Fibroblast of the conjunctiva (primary cell): Measurements from ENCODE around the gene STK32C.

ENCODE experiments used
- DNase-seq: peaks from one replicate; pipeline ENCODE4 v3.0.0-alpha.2; 2010; ENCODE audit warnings: low read depth

Gene STK32C

DNA sequence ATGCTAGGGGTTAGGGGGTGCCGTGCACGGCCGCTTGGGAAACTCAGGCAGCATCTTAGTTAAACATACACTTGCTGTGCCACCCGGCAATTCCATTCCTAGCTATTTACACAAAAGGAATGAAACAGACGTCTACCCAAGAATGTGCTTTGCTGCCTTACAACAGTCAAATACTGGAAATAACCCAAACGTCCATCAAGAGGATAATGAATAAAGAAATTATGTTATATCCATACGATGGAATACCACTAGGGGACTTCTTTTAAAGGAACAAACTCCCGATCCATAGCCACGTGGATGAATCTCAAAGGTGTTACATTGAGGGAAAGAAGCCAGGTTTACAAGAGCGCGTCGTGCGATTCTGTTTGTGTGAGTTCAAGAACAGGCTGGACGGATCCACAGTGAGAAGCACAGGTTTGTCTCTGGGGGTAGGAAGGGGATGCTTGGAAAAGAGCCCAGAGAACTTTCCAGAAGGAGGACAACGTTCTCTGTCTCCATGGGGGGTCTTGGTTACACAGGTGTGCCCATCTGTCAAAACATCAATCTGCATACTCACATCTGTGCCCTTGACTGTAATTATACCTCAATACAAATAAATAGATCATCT lies 41.8 kb downstream of the STK32C start:
- DNase-seq, result no peak

DNA sequence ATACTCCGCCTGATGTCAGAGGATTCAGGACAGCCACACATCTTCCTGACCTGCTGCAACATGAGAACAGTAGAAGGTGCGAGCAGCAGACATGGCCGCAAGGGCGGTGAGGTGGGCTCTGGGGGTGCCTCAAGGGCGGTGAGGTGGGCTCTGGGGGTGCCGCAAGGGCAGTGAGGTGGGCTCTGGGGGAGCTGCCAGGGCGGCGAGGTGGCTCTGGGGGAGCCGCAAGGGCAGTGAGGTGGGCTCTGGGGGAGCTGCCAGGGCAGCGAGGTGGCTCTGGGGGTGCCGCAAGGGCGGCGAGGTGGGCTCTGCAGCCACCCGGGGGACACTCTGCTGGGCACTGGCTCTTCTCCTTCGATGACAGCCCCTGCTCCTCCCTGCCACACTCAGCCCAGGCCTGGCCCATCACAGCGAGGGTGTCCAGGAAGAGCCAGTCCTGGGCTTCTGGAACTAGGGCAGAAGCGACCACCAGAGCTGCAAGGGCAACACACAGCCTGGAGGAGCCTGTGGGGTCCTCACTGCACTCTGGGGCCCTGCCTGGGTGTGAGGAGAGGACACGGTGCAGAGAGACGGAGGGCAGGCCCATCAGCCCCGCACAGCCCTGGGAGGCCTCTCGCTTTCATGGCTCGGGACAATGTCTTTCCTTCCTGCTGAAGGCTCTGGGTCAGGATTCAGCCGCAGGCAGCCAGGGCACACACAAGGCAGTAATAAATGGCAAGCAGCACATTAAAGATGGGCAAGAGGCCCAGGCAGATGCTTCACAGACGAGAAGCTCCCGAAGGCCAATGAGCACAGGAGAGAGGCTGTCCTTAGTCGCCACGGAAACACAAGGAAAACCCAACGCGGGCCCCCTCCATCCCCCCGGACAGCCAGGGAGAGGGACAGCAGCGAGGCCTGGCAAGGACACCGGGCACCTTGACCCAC lies 42.5 kb downstream of the STK32C start:
- no peak for DNase-seq

DNA sequence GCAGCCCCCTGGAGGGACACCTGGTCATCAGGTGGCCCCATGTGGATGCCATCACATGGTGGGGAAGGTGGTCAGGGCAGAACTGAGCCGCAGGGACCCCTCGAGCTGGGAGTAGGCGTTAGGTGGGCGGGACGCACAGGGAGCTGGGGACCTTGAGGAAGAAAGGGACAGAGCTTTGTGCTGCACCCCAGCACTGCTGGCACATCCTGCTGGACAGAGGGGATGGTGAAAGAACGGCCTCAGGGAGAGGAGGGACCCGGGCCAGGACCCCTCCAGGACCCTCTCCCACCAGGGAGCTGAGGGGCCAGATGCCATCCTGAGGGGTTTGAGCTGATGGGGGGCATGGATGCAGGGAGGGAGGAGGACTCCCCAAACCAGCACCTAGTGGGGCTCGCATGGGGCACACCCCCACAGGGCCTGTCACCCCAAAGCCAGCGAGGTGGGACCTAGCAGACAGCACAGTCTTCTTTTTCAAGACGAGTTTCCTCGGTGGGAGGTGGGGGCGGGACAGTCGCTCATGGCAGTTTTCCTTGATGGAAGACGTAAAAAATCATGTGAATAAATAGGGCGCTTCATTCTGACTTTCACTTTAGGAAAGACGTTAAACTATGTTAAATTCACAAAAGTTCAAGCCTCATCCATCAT lies 43.3 kb downstream of the STK32C start:
- DNase-seq, result no peak

DNA sequence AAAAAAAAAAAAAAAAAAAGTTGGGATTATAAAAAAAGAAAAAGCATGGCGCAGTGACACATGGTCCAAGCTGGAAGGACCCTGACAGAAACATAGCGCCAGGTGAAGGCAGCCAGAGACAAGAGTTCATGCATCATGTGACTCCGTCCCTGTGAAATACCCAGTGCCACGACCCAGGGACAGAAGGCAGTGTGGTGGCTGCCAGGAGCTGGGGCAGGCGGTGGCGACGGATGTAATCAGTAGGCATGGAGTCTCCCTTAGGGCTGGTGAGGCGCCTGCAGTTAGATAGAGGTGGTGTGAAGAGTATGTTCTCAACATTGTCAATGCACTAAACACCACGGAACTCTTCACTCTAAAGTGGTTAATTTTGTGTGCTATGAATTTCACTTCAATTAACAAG lies 43.9 kb downstream of the STK32C start:
- no peak for DNase-seq

DNA sequence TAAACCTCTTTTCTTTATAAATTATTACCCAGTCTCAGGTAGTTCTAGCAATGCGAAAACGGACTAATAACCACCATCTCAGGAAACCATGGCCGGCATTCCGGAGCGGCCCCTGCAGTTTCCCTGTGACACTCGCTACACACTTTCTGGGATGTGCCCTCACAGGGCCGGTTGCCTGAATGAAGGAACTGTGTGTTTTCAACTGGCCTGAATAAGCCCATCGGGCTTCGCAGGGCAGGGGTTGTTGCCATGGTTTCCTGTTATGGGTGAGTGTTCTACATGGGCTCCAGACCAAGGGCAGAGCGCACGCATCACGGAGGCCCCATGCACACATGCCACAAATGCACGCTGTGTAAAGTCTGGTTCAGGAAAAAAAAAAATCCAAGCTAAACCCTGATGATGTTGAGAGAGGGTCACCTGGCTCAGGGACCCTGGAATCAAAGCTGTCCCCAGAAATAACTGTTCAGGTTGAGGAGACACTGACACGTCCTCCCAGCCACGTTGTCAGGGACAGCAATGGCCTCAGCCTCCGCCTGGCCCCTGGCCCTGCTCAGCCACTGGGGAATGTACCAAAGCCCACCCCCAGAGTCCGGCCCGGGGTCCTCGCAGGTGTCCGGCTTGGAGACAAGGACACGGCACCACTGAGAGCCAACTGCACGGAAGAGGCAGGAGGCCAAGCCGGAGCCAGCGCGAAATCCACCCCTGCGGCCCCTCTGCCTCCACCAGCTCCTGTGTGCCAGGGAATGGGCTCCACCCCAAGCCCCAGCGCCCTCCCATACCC lies 47.9 kb downstream of the STK32C start:
- no peak for DNase-seq

DNA sequence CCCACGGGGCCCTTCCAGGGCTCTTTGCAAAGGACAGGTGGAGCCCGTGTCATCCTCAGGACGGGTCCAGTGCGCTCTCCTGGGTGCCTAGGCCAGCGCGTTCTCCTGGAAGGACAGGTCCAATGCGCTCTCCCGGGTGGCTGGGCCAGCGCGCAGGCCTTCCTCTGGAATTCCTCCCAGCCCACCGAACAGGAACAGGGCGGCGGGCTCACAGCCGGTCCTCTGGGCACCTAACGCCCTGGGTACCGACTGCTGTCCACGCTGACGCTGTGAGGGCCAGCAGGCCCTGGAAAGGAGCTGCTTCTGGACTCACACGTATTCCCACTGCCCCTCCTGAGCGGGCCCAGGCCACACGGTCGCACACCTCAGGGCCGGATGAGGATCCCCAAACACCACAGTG lies 49.3 kb downstream of the STK32C start:
- DNase-seq, result no peak

DNA sequence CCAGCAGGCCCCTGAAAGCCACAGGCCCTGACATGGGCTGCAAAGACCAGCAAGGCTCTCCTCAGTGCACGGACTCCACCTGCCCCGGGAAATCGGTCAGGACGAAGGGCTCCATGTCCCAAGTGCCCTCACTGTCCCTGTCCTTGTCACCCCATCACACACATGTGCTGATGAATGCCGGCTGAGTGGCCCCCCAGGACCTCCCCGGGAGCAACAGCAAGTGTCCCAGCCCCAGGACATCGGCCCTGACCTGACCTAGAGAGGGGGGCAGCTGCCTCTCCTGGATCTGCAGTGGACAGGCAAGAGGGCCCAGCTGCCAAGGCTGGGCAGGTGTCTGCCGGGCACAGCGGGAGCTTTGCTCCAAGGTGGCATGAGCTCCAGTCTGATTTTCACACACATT lies 49.8 kb downstream of the STK32C start:
- no peak for DNase-seq

DNA sequence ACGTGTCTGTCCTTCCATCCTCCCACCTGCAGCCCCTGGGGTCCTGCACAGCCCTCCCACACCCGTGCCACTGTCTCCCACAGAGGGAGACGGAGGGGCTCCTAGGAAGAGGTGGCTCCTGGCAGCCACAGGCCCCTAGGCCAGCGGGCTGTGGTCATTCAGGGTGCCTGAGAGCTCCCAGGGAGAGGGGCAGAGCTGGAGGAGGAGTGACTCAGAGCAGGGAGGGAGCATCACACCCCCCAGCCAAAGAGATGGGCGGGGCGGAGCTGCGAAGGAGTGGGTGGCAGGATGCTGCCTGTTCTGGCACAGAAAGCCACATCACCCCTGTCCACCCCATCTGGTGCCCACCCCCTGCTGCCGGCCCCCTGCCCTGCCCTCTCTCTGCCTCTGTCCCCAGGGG lies 50.5 kb downstream of the STK32C start:
- DNase-seq, result no peak

DNA sequence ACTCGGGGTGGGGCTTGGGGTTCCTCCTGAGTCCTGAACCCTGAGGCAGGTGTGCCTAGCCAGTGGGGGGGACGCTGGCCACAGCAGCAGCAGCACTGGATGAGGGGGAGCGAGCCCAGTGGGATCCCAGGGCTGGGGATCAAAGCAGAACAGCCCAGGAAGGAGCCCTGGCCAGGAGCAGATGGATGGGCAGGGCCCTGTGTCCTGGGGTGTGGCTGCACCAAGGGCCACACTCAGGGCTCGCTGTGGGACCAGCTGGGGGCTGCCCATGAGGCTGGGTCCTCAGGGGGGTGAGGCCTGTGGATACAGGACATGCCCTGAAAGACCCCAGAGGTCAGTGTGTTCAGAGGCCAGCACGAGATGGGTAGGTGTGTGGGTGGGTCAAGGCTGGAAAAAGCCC lies 50.9 kb downstream of the STK32C start:
- DNase-seq, result no peak

DNA sequence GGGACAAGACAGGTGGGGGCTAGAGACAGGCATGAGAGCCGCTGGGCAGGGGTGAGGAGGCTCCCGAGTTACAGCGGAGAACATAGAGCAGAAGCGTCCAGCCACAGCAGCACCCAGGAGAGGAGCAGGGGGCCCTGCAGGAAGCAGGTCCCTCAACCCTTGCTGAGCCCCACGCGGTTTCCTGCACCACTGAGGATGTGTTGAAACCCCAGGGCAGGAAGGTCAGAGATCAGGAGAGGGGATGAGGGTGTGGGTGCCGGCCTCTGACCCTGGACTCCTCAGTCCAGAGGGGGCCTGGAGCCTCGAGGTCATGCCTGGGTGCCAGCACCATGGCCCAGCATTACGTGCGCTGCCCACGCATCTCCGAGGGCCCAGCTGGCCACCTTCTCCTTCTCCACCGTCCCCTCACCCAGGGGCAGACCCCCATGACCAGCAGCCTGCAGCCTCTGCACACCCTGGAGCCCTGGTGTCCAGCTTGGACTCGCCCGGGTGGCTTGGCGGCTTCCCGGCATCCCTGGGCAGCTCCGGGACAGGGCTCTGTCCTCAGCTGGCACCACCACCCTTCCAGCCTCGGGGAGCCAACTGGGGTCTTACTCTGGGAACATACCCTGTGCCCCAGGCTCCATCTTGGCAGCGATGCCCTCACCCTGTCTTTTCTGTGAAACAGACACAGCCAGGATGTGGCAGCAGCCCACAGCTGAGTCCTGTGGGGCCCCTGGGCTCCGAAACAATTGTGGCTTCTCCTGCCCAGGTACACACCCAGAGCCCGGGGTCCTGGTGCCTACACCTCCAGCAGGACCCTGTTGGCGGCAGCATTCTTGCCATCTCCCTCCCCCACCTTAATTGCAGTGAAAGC lies 52.0 kb downstream of the STK32C start:
- DNase-seq, result no peak

DNA sequence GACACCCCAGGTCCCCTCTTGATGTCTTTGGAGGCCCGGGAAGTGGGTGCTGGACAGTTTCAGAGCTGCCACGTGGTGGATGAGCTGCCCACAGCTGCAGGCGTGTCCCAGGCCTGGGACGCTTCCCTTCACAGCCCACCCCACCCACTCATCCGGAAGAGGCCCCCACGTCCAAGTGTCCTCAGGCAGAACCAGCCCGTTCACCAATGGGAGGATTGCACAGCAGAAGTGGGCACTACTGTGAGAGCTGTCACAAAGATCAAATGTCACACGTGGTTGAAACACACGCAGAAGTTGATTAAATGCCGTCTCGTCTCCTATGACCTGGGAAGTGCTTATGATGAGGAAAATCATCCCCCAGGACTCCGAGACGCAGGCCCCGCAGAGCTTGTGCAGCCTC lies 52.9 kb downstream of the STK32C start:
- no peak for DNase-seq

DNA sequence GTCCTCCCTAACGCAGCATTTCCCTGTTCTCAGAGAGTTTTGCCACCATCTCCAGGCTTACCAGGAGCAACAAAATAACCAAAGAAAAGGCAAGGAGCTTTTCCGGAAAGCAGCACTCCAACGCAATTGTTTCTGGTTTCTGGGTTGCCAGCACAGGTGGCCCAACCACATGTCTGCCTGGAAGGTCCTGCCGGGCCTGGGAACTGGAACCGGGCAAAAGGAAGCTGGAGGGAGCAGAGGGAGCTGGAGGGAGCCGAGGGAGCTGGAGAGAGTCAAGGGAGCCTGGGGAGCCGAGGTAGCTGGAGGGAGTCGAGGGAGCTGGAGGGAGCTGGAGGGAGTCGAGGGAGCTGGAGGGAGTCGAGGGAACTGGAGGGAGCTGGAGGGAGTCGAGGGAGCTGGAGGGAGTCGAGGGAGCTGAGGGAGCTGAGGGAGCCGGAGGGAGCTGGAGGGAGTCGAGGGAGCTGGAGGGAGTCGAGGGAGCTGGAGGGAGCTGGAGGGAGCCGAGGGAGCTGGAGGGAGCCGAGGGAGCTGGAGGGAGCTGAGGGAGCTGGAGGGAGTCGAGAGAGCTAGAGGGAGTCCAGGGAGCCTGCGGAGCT lies 54.6 kb downstream of the STK32C start:
- DNase-seq, result no peak

DNA sequence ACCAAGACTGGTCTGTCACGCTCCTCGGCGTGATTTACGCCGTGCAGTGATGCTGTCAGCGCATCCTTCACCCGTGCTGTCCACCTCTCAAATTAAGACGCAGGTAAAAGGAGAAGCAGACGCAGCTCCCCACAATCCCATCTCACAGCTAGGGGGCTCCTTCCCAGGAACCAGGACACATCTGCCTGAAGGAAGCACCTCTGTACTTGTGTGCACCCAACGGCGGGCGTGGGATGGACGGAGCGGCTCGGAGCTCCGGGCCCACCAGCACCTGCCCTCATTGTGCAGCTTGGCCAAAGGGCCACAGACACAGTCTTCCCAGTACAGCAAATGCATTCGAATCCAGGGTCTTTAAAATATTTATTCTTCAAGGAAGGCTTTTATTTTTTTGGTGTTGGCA lies 55.3 kb downstream of the STK32C start:
- DNase-seq, result no peak

DNA sequence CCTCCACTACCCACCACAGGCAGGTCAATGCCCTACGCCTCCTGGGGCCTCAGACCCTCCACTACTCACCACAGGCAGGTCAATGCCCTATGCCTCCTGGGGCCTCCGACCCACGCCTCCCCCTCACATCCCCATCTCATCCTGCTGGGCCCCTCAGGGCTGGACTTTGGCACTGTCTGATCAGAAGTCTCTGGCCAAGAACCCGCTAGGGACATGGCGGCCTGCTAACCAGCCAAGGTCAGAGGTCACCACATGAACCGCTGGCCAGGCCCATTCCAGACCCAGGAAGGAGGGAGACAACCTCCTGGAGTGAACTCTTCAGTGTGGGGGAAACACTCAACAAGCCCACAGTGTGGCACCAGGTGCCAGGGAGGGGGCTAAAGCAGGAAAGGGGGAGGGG lies 55.8 kb downstream of the STK32C start:
- DNase-seq, result no peak

DNA sequence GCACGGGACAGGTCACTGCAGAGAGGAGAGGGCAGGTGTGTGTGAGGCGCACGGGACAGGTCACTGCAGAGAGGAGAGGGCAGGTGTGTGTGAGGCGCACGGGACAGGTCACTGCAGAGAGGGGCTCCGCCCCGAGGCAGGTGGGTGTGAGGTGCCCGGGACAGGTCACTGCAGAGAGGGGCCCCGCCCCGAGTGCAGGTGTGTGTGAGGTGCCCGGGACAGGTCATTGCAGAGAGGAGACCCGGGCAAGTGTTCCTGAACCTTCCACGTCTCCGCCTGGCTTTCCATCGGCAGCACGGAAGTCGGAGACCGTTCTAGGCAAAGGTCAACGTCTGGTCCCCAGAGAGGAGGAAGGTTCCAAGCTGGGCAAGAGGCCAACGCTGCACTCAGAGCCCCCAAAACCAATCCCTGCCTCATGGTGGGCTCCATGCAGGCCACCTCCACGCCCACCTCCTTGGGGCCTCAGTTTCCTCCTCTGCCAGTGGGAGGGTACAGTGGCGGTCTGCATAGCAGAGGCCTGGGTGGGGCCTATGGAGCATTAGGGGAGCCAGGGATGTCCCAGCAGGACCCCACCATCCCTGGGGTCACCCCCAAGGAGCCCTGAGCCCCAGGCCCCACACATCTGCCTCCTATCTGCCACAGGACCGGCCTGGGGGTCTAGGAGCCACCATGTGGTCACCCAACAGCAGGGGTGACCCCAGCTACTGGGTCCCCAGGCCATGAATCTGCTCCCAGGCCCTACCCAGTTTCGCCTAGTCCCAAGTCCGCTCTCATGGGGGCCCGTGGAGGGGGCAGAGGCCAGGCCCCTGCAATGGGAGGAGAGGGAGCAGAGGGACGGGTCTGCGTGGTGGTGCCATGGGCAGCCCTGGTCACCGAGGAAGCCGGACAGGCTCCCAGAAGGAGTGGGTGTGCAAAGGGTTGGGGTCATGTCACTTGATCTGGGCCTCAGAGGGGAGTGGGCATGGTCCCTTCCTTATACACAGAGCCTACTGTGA lies 57.0 kb downstream of the STK32C start:
- no peak for DNase-seq

DNA sequence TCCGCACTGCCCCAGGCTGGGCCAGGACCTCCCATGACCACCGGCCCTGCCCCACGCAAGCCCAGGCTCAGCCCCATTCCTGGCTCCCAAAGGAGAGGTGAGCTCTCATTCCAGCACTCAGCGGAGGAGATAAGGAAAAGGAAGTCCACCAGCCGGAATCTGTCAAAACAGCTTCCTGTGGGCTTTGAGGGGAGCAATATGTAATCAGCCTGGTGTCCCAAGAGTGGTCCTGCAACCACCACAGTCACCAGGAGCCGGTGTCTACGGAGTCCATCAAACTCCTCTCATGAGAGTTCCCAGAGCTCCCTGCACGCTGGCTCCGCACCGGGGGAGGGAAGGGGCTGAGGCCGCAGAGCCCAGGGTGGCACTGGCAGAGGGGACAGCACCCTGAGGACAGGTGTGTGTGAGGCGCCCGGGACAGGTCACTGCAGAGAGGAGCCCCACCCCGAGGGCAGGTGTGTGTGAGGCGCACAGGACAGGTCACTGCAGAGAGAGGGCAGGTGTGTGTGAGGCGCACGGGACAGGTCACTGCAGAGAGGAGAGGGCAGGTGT lies 57.9 kb downstream of the STK32C start:
- DNase-seq, result no peak

DNA sequence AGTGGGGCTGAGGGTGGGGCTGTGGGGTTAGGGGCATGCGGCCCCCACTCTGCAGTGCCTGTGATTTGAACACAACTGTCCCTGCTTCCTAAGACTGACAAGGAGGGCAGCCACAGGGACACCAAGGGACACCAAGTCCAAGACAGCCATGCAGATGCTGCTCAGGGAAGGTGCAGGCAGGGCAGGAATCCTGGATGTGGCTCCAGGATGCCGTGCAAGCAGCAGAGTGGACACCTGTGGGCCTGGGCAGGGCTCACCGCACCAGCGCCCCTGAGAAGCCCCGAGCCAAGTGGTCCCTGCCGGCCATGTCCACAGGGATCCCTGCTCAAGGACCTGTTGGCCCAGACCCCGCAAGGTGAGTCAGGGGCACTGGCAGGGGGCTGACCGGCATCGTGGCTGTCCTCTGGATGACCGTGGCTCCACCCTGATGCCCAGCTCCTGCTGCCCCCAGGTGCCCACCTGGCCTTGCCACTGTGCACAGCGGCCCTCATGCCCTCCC lies 58.5 kb downstream of the STK32C start:
- no peak for DNase-seq

DNA sequence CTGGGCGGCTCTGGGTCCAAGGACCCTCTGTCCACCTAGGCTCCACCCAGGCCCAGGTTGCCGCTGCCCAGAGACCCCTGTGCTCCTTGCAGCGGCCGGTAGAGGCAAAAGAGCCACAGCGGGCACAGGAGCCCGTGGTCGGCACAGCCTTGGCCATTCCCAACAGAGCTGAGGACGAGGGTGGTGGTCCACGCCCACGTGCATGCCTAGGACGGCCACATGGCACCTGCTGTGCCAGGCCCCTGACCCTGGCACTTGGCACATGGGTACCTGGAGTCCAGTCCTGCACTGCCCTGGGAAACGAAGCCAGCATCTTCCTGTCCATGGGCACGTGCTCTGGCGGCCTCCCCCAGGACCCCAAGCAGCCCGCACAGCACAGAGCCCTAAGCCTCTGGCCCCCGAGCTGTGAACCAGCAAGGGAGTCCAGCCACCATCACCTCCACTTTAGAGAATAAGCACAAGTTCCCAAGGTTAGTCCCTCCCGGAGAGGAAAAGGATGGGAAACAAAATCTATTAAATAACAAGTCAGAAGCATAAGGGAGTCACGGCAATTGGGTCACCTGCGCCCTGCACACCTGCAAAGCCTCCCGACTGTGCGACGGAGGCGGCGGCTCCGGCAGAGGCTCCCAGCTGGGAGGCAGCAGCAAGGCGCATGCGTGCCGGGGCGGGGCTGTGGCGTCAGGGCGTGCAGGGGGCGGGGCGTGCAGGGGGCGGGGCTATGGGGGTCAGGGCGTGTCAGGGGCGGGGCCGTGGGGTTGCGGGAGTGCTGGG lies 59.1 kb downstream of the STK32C start:
- DNase-seq, result no peak

DNA sequence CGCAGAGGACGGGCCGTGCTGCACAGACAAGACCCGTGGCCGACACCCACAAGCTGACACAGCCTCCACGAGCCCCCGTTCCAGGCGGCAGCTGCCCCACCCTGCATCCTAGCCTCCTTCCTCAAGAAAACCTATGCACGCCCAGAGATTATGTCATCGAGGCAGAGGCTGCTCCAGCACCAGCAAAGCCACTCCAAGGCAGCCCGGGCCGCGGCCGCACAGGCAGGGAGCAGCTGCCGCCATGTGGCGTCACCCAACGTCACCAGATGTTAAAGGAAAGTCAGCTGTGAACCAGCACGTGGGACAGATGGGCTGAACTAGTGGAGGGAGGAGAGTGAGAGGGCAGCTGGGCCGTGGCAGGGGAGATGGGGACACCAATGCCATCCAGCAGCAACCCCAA lies 59.8 kb downstream of the STK32C start:
- no peak for DNase-seq
